ENCODE measurements around the gene UBE2D2.

DNA sequence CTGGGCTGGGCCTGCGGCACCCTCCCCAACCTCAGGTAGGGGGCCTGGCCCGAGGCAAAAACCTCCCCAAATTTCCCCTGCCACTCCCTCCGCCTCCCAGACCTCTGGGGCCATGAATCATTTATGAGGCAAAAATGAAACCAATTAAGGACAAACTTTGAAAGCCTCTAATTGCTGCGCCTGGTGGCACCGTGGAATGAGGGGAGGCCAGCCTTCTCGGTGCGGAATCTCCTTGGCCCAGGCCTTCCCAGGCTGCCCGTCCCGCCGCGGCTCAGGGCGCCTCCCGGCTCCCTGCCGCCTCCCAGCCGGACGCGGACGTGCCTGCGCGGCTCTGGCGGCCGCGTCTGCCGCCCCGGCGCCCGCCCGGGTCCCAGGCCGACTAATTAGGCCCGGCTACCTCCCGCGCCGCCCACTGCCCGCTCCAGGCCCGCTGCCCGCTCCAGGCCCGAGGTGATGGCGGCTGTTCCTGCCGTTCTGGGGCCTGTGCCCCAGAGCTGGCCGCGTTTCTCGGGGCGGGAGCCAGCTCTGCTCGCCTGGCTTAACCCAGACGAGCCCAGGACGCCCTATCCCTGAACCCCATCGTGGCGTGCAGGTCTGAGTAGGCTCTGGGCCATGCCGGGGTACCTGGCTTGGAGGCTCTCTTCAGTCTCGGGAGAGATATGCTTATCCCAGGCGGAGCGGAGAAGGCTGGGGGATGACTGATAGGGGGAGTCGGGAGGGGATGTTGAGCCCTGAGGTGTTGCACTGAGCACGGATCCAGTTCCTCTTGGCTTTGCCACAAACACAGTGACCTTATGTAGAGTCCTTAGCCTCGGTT is 107.1 kb downstream of the UBE2D2 start:
- no peak for TF ChIP-seq RAD51 (IDR thresholded peaks at IDR 0.05)
- TF ChIP-seq, protein P1, sequence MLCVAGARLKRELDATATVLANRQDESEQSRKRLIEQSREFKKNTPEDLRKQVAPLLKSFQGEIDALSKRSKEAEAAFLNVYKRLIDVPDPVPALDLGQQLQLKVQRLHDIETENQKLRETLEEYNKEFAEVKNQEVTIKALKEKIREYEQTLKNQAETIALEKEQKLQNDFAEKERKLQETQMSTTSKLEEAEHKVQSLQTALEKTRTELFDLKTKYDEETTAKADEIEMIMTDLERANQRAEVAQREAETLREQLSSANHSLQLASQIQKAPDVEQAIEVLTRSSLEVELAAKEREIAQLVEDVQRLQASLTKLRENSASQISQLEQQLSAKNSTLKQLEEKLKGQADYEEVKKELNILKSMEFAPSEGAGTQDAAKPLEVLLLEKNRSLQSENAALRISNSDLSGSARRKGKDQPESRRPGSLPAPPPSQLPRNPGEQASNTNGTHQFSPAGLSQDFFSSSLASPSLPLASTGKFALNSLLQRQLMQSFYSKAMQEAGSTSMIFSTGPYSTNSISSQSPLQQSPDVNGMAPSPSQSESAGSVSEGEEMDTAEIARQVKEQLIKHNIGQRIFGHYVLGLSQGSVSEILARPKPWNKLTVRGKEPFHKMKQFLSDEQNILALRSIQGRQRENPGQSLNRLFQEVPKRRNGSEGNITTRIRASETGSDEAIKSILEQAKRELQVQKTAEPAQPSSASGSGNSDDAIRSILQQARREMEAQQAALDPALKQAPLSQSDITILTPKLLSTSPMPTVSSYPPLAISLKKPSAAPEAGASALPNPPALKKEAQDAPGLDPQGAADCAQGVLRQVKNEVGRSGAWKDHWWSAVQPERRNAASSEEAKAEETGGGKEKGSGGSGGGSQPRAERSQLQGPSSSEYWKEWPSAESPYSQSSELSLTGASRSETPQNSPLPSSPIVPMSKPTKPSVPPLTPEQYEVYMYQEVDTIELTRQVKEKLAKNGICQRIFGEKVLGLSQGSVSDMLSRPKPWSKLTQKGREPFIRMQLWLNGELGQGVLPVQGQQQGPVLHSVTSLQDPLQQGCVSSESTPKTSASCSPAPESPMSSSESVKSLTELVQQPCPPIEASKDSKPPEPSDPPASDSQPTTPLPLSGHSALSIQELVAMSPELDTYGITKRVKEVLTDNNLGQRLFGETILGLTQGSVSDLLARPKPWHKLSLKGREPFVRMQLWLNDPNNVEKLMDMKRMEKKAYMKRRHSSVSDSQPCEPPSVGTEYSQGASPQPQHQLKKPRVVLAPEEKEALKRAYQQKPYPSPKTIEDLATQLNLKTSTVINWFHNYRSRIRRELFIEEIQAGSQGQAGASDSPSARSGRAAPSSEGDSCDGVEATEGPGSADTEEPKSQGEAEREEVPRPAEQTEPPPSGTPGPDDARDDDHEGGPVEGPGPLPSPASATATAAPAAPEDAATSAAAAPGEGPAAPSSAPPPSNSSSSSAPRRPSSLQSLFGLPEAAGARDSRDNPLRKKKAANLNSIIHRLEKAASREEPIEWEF (IDR thresholded peaks at IDR 0.05; ENCODE audit: insufficient replicate concordance, low read depth, low read length) = no peak
- TF ChIP-seq, protein P2, sequence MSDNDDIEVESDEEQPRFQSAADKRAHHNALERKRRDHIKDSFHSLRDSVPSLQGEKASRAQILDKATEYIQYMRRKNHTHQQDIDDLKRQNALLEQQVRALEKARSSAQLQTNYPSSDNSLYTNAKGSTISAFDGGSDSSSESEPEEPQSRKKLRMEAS (IDR thresholded peaks at IDR 0.05; ENCODE audit: low read depth, low read length) = no peak
- no peak for TF ChIP-seq CREB1 (IDR thresholded peaks at IDR 0.05; ENCODE audit: low read depth)
- TF ChIP-seq ZNF217 (IDR thresholded peaks at IDR 0.05) = peak; percentile 70
- TF ChIP-seq, protein P3, sequence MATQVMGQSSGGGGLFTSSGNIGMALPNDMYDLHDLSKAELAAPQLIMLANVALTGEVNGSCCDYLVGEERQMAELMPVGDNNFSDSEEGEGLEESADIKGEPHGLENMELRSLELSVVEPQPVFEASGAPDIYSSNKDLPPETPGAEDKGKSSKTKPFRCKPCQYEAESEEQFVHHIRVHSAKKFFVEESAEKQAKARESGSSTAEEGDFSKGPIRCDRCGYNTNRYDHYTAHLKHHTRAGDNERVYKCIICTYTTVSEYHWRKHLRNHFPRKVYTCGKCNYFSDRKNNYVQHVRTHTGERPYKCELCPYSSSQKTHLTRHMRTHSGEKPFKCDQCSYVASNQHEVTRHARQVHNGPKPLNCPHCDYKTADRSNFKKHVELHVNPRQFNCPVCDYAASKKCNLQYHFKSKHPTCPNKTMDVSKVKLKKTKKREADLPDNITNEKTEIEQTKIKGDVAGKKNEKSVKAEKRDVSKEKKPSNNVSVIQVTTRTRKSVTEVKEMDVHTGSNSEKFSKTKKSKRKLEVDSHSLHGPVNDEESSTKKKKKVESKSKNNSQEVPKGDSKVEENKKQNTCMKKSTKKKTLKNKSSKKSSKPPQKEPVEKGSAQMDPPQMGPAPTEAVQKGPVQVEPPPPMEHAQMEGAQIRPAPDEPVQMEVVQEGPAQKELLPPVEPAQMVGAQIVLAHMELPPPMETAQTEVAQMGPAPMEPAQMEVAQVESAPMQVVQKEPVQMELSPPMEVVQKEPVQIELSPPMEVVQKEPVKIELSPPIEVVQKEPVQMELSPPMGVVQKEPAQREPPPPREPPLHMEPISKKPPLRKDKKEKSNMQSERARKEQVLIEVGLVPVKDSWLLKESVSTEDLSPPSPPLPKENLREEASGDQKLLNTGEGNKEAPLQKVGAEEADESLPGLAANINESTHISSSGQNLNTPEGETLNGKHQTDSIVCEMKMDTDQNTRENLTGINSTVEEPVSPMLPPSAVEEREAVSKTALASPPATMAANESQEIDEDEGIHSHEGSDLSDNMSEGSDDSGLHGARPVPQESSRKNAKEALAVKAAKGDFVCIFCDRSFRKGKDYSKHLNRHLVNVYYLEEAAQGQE (IDR thresholded peaks at IDR 0.05; ENCODE audit: low read depth, low read length) = no peak
- TF ChIP-seq POLR2A (IDR thresholded peaks at IDR 0.05; ENCODE audit: low read depth, low read length) = no peak
- no peak for TF ChIP-seq NRF1 (conservative IDR thresholded peaks at IDR 0.05; ENCODE audit: low read depth, low read length)
- no peak for TF ChIP-seq ZNF274 (IDR thresholded peaks at IDR 0.05; ENCODE audit: insufficient read depth, insufficient read length)
- TF ChIP-seq RBBP5 (conservative IDR thresholded peaks at IDR 0.05) = no peak
- TF ChIP-seq TCF12 (IDR thresholded peaks at IDR 0.05; ENCODE audit: low read depth, low read length) = no peak
- peak; percentile 47; the same call in 1 of the 2 replicates for TF ChIP-seq POLR2AphosphoS5 (IDR thresholded peaks at IDR 0.05; ENCODE audit: low read length)
- TF ChIP-seq, protein P4, sequence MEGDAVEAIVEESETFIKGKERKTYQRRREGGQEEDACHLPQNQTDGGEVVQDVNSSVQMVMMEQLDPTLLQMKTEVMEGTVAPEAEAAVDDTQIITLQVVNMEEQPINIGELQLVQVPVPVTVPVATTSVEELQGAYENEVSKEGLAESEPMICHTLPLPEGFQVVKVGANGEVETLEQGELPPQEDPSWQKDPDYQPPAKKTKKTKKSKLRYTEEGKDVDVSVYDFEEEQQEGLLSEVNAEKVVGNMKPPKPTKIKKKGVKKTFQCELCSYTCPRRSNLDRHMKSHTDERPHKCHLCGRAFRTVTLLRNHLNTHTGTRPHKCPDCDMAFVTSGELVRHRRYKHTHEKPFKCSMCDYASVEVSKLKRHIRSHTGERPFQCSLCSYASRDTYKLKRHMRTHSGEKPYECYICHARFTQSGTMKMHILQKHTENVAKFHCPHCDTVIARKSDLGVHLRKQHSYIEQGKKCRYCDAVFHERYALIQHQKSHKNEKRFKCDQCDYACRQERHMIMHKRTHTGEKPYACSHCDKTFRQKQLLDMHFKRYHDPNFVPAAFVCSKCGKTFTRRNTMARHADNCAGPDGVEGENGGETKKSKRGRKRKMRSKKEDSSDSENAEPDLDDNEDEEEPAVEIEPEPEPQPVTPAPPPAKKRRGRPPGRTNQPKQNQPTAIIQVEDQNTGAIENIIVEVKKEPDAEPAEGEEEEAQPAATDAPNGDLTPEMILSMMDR (IDR thresholded peaks at IDR 0.05 in 2 of 3, conservative IDR thresholded peaks at IDR 0.05 in 1 of 3; ENCODE audit: control insufficient read depth in 2 of 3, extremely low read depth in 1 of 3, insufficient read depth in 1 of 3, low read depth in 3 of 3, low read length in 3 of 3) = no peak
